HFF-Myc (cell line): Measurements from ENCODE around the gene GABARAPL2.
"Not testable (repeated sequence)": the region's sequence is repeated elsewhere in the genome, so short reads cannot be mapped to it uniquely, and the experiment has no call there.

ENCODE experiments used
- DNase-seq: peaks from one replicate; pipeline ENCODE4 v3.0.0-alpha.2; 2011; ENCODE audit warnings: low read depth; ENCODE audit errors: extremely low read depth
- H3K4me3 ChIP-seq: replicated peaks from 2 replicates; pipeline ENCODE4 v1.5.1; 2011; ENCODE audit warnings: low read depth, mild to moderate bottlenecking, control low read depth, low read length
- CTCF ChIP-seq: IDR thresholded peaks from 2 replicates; pipeline ENCODE4 v1.5.1; 2012; ENCODE audit warnings: mild to moderate bottlenecking, low read depth, low read length, control low read depth; ENCODE audit errors: missing control alignments

Gene GABARAPL2

GRCh38 chr16:75532142-75532765 is 33.9 kb upstream of the GABARAPL2 start:
- no peak for DNase-seq
- H3K4me3 ChIP-seq, result no peak overlapping the region
- no peak for TF ChIP-seq CTCF

GRCh38 chr16:75532791-75533190 is 33.4 kb upstream of the GABARAPL2 start:
- no peak overlapping the region for H3K4me3 ChIP-seq
- DNase-seq, result no peak
- no peak for TF ChIP-seq CTCF

- TF ChIP-seq CTCF, result no peak
- no peak for DNase-seq
- H3K4me3 ChIP-seq, result no peak overlapping the region
Observed at GRCh38 chr16:75534560-75535205, 31.5 kb upstream of the GABARAPL2 start.

- H3K4me3 ChIP-seq, result no peak overlapping the region
- DNase-seq, result no peak
- no peak for TF ChIP-seq CTCF
Observed at GRCh38 chr16:75535211-75535843, 30.9 kb upstream of the GABARAPL2 start.

- TF ChIP-seq CTCF, result no peak
- no peak for DNase-seq
- H3K4me3 ChIP-seq, result no peak within 1 kb of the TSS
Observed at GRCh38 chr16:75535901-75536300, 30.3 kb upstream of the GABARAPL2 start, which contains the start of gene CHST5. Gene CHST5, minus strand, starts transcription at chr16:75536108. Its CDS starts 5,724 bp downstream, at chr16:75530384.

GRCh38 chr16:75537776-75538175 is 28.4 kb upstream of the GABARAPL2 start:
- no peak for DNase-seq
- no peak for TF ChIP-seq CTCF

GRCh38 chr16:75538882-75539565 is 27.2 kb upstream of the GABARAPL2 start:
- DNase-seq, H3K4me3 ChIP-seq: not testable (repeated sequence)

More at GRCh38 chr16:75537776-75538175, 28.4 kb upstream of the GABARAPL2 start:
- H3K4me3 ChIP-seq, result no peak overlapping the region
